Measurements from ENCODE around the gene GTPBP6. TPM values are rescaled to one million over a fixed set of nuclear protein-coding genes. Genes with fewer than 3 reads are reported as not detected.

GTPBP6 gene
- total and polyA plus RNA-seq, 4 donors = 11.8 to 79.1 (median 59.6) TPM

DNA sequence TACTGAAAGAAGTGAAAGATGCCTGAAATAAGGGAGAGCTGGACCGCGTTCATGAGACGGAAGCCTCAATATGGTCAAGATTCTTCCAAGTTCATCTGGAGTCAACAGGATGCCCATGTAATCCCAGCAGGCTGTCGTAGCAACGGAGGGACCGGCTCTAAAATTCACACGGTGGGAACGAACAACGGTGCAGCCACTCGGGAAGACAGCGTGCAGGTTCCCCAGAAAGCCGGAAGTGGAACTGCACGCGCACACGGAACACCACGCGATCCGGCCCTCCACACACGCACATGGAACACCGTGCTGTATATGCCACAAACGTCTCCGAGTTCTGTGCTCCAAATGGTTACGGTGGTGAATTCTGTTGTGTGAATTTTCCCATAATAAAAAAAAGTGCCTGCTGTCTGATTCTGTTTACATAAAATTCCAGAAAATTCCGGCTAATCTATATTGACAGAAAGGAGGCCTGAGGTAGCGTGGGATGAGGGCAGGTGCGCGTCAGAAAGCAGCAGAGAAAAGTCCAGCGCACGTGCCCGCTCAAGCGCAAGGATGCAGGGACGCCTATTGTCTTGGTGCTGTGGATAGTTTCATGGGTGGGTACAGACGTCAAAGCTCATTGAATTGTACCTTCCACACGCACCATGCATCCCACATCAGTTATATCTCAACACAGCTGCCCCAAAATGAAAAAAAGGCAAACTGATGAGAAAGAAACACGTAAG lies 36.9 kb upstream of the GTPBP6 start:
- WGBS, 2 donors = 96 to 97% methylated on average over 35 of the region's 35 CpGs
- Histone ChIP-seq H3K9me3 (ENCODE audit: control insufficient read depth in 4 of 4, insufficient read depth in 3 of 4, low read length in 3 of 4) (peaks cover 0 to 9% (median 3%) of the 10 kb centered on the region in 4 donors), H3K4me3 (no peak overlapping the region), H3K9ac (ENCODE audit: insufficient read depth in 1 of 2, low read length in 2 of 2) (no peak overlapping the region), H3K27ac (ENCODE audit: low read depth in 1 of 2, low read length in 1 of 2) (no peak overlapping the region), H3K36me3 (ENCODE audit: control insufficient read depth in 4 of 4, insufficient read depth in 4 of 4, low read length in 4 of 4) (peaks cover 2 to 16% (median 11%) of the 10 kb centered on the region in 4 donors), H3K27me3 (ENCODE audit: control insufficient read depth in 3 of 3, insufficient read depth in 3 of 3, low read length in 2 of 3) (no peaks in the 10 kb centered on the region), H3K4me1 (ENCODE audit: control insufficient read depth in 5 of 5, insufficient read depth in 5 of 5, low read length in 5 of 5) (no peaks in the 10 kb centered on the region)
- ATAC-seq (ENCODE audit: insufficient read depth, low FRiP score) (no peak), DNase-seq (no peak)
- TF ChIP-seq CTCF (IDR thresholded peaks at IDR 0.05; ENCODE audit: control extremely low read depth, extremely low read depth) = no peak

DNA sequence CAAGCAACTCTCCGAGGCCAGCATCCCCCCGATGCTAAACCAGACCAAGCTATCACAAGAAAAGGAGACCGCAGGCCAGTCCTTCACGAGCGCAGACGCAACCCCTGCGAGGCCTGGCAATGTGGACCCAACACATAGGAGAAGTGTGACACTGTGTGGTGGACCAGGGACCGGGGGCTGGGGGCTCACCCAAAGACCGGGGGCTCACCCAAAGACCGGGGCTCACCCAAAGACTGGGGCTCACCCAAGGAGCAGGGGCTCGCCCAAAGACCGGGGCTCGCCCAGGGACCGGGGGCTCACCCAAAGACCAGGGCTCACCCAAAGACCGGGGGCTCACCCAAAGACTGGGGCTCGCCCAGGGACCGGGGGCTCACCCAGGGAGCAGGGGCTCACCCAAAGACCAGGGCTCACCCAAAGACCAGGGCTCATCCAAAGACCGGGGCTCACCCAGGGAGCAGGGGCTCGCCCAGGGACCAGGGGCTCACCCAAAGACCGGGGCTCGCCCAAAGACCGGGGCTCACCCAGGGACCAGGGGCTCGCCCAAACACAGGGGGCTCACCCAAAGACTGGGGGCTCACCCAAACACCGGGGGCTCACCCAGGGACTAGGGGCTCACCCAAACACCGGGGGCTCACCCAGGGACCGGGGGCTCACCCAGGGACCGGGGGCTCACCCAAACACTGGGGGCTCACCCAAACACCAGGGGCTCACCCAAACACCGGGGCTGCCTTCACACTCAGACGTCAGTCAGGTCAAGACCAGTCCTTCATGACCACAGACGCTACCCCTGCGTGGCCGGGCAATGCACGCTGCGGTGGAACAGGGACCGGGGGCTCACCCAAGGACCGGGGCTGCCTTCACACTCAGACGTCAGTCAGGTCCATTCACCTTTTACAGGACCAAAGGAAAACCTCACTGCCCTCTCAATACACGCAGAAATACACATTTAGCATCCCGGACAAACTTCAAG lies 35.3 kb upstream of the GTPBP6 start:
- Histone ChIP-seq H3K9me3 (ENCODE audit: control insufficient read depth in 4 of 4, insufficient read depth in 3 of 4, low read length in 3 of 4) (peaks cover 0 to 4% (median 0%) of the 10 kb centered on the region in 4 donors), H3K27ac (ENCODE audit: low read depth in 1 of 2, low read length in 1 of 2) (no peak overlapping the region), H3K9ac (ENCODE audit: insufficient read depth in 1 of 2, low read length in 2 of 2) (no peak overlapping the region), H3K36me3 (ENCODE audit: control insufficient read depth in 4 of 4, insufficient read depth in 4 of 4, low read length in 4 of 4) (peaks cover 0 to 13% (median 0%) of the 10 kb centered on the region in 4 donors), H3K4me3 (no peak overlapping the region), H3K27me3 (ENCODE audit: control insufficient read depth in 3 of 3, insufficient read depth in 3 of 3, low read length in 2 of 3) (no peaks in the 10 kb centered on the region), H3K4me1 (ENCODE audit: control insufficient read depth in 5 of 5, insufficient read depth in 5 of 5, low read length in 5 of 5) (no peaks in the 10 kb centered on the region)
- DNase-seq (no peak), ATAC-seq (ENCODE audit: insufficient read depth, low FRiP score) (no peak)
- 96 to 97% methylated on average over 38 to 39 of the region's 39 CpGs for WGBS, 2 donors
- TF ChIP-seq CTCF (IDR thresholded peaks at IDR 0.05; ENCODE audit: control extremely low read depth, extremely low read depth) = no peak

GRCh38 chrX:352582-353314 lies 34.2 kb upstream of the GTPBP6 start:
- DNase-seq (no peak), ATAC-seq (ENCODE audit: insufficient read depth, low FRiP score) (no peak)
- TF ChIP-seq CTCF (IDR thresholded peaks at IDR 0.05; ENCODE audit: control extremely low read depth, extremely low read depth) = no peak
- 95 to 97% methylated on average over 39 of the region's 39 CpGs for WGBS, 2 donors
- Histone ChIP-seq H3K4me3 (no peak overlapping the region), H3K4me1 (ENCODE audit: control insufficient read depth in 5 of 5, insufficient read depth in 5 of 5, low read length in 5 of 5) (no peaks in the 10 kb centered on the region), H3K27ac (ENCODE audit: low read depth in 1 of 2, low read length in 1 of 2) (no peak overlapping the region), H3K9ac (ENCODE audit: insufficient read depth in 1 of 2, low read length in 2 of 2) (no peak overlapping the region), H3K36me3 (ENCODE audit: control insufficient read depth in 4 of 4, insufficient read depth in 4 of 4, low read length in 4 of 4) (peaks cover 0 to 7% (median 0%) of the 10 kb centered on the region in 4 donors), H3K9me3 (ENCODE audit: control insufficient read depth in 4 of 4, insufficient read depth in 3 of 4, low read length in 3 of 4) (no peaks in the 10 kb centered on the region), H3K27me3 (ENCODE audit: control insufficient read depth in 3 of 3, insufficient read depth in 3 of 3, low read length in 2 of 3) (no peaks in the 10 kb centered on the region)

Measured in lung (tissue), 12 donors.